HG03571 (cell line): ENCODE results near the gene BMAL1.
"Not testable (repeated sequence)": the region's sequence is repeated elsewhere in the genome, so short reads cannot be mapped to it uniquely, and the experiment has no call there.

Experiments
- ATAC-seq: cut with Tn5 transposase; IDR thresholded peaks from one replicate; pipeline ENCODE4 v1.9.1; 2021; ENCODE audit not compliant: unreplicated experiment

BMAL1 gene

DNA sequence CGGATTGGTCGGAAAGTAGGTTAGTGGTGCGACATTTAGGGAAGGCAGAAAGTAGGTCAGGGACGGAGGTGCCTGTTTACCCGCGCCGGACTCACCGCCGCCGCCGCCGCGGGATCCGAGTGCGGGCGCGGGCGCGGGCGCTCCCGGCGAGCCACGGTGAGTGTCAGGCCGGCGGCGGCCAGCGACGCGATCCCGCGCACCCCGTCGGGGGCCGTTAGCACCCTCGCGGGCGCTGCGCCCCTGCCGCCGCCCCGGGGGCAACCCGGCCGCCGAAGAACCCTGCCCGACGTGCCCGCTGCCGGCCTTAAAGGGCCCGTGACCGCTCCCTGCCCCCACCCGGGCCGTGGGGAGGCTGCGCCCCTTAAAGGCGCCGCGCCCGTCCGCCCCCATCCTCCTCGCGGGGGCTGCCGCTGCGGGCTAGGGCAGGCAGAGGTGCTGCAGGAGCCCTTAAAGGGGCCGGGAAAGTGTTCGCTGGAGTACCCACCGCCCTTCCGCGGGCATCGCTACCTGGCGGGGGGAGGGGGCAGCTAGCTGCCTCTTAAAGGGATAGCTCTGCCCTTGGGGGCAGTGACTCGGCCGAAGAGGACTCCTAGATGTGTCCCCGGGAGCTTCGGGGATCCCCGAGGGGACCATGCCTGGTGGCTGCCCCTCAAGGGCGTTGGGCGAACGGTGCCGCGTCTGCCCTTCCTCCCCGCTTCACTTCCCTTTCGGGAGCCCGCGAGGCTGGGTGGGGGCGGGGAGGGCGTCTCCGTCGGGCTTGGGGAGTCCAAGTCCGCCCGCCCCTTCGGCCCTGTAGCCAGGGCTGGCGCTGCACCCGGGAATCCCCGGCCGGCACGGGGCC, at the start of gene BMAL1:
TSS of gene BMAL1 (plus strand) at position 23 of the 841 bp plus-strand sequence. CDS start 76,519 bp downstream, outside the sequence.
- peak; percentile 28 for ATAC-seq

DNA sequence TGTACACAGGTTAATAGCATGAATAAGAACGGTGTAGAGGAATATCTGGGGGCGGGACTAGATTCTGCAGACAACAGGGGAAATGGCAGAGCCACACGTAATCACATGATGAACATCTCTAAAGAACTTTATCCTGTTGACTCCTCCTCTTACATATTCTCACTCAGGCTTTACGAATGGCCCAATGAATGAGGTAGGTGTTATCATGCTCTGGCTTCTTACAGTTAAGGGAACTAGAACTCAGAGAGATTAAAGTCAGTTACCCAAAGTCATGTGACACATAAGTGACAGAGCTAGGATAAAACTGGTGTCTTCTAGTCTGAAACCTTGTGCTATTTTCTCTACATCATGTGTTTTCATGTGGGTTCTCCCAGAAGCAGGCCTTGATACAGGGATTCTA, 49.0 kb upstream of the BMAL1 start:
- no peak for ATAC-seq

GRCh38 chr11:13229136-13229535, 48.5 kb upstream of the BMAL1 start:
- no peak for ATAC-seq

- no peak for ATAC-seq
These were observed 47.8 kb upstream of the BMAL1 start for GRCh38 chr11:13229711-13230318.

GRCh38 chr11:13233173-13233745, 44.3 kb upstream of the BMAL1 start:
- ATAC-seq = no peak

GRCh38 chr11:13235895-13236294, 41.7 kb upstream of the BMAL1 start:
- no peak for ATAC-seq

DNA sequence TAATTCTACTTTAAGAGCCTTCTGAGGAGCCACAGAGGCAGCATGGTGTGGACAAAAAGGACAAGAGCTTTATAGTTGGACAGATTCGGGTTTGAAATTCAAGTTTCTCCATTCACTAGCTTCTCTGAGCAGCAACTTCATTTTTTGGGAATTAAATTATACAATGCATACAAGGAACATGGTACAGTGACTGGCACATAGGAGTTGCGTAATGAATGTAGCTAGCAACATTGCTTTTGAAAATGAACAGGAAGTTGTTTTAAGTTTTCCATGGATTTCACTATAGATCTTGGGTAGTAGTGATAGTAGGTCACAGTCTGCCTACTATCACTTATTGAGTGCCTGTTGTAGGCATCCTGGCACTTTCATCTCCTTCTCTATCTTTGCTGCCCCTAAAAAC, 41.0 kb upstream of the BMAL1 start:
- no peak for ATAC-seq

GRCh38 chr11:13237761-13238160, 39.8 kb upstream of the BMAL1 start:
- no peak for ATAC-seq

GRCh38 chr11:13238879-13239514, 38.6 kb upstream of the BMAL1 start:
- no peak for ATAC-seq

- ATAC-seq = no peak
These were observed 35.0 kb upstream of the BMAL1 start for GRCh38 chr11:13242564-13242963.

GRCh38 chr11:13247606-13248296, 29.8 kb upstream of the BMAL1 start:
- no peak for ATAC-seq

- ATAC-seq = no peak
These were observed 28.4 kb upstream of the BMAL1 start for GRCh38 chr11:13249177-13249576.

GRCh38 chr11:13249992-13250391, 27.6 kb upstream of the BMAL1 start:
- no peak for ATAC-seq

- ATAC-seq = no peak
These were observed 25.6 kb upstream of the BMAL1 start for GRCh38 chr11:13251966-13252365.

DNA sequence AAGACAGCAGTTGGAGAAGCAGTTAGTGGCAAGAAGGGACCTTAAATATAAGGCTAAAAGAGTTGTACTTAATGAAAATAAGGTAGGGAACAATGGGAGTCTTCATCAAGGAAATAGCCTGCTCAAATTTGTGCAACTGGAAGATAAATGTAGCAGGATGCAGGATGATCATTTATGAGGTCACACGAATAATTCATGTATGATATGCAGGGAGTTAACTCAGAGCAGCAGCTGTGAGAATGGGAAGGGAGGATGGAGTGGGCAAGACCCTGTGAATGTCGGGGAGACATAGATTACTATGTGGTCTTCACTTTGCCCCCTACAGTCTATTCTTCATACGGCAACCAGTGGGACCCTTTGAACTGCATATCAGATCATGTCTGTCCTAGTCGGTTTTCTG, 25.2 kb upstream of the BMAL1 start:
- ATAC-seq = no peak

DNA sequence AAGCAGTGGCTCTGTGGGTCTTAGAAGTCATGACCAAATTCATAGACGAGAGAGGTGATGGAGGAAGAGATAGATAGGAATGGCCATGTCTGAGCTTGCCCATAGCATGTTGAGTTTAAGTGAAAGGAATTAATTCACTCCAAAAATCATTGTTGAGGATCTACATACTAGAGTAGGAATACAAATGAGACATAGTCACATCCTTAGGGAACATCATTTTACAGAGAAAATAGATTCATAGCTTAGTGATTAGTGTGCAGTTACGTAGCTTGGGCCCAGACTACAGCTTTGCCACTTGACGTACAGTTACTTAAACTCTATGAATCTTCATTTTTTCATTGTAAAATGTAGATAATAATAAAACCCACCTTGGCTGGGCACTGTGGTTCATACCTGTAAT, 21.4 kb upstream of the BMAL1 start:
- ATAC-seq = no peak

DNA sequence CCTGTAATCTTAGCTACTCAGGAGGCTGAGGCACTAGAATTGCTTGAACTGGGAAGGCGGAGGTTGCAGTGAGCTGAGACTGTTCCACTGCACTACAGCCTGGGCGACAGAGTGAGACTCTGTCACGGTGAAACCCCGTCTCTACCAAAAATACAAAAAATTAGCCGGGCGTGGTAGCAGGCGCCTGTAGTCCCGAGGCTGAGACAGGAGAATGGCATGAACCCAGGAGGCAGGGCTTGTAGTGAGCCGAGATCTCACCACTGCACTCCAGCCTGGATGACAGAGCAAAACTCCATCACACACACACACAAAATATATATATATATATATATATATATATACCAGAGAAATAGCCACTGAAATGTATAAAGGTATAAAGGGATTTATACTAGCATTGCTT, 19.5 kb upstream of the BMAL1 start:
- not testable (repeated sequence) for ATAC-seq

DNA sequence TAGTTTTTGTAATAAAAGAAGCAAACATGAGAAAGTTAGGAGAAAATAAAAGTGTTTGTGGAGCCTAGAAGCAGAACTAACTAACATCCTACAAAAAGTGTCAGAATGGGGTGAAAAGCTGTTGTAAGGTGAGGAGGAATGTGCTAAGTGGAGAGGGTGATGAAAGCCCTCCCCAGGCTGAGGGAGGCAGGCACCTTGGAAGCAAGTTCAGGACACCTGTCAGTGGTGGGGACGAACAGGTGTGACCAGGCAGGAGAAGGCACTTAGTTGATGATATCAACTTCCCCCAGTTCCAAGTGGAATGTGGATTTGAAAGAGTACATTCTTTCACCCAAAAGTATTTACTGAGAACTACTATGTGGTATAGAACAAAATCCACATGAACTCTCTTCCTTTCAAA, 18.7 kb upstream of the BMAL1 start:
- no peak for ATAC-seq

DNA sequence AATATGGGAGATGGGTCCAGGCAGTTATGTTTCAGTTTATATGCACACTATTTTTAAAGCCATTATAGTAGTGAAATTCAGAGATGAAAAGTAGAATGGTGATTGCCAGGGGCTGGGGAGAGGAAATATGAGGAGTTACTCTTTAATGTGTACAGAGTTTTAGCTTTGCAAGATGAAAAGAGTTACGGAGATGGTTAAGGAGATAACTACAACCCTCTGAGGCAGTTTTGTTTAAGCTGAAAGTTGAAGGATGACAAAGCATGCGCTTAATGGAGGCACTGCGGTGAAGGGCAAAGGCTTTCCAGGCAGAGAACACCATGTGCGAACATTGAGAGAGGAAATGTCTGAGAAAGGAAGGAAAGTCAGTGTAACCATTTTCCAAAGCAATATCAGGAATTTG, 18.2 kb upstream of the BMAL1 start:
- ATAC-seq = no peak

DNA sequence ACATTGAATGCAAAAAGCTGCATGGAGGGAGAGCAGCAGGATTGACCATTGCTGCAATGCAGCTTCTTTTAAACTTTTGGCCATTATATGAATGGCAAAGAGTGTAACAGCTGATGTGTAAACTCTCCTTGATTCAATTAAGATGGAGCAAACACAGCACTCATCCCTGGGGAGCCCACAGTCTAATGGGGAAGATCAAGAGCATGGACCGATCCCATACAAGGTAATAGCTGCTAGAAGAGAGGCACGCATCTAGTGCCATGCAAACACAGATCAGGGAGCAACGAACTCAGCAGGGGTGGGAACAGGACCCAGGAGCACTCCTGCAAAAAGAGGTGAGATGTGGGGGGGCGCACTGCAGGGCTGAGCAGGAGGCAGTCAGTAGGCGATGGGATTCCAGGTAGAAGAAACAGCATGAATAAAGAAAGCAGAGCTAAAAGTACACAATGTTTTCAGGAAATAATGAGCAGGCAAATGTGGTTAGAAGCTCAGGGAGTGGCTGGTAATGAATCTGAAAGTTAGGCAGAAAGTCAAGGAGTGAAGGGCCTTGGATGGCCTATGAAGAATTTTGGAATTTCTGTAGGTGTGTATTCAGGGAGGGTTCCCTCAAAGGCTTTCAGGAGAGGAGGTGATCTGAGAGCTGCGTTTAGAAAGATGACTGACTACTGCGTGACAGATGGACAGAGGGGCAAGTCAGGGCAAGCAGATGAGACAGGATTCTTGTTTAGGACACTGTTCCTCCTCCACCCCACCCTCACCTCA, 17.2 kb upstream of the BMAL1 start:
- no peak for ATAC-seq
